ENCODE results near the gene ADGRB3. TPM values are rescaled to one million over a fixed set of nuclear protein-coding genes. Genes with fewer than 3 reads are reported as not detected.

ADGRB3 gene
- total RNA-seq, 1 experiment from 2014 or later = 7.7 TPM

DNA sequence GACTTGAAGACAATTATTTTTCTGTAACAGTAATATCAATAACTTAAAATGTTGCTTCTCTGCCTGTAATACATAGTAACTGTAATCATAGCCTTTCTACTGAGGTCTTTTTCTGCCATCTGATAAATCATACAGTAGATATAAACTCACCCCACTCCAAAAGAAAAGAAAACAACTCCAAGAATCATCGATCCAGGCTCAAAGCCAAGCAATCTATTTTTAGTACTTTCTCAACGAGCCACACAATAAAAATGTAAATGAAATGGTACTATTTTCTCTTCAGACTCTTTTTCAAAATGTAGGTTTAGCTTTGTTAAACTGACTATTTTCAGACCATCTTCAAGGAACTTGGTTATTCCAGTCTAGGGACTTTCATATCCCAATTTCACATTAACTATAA, 493.3 kb downstream of the ADGRB3 start:
- no peak for DNase-seq (ENCODE audit: low spot score)
- no peak overlapping the region for H3K4me3 ChIP-seq (ENCODE audit: low read depth, low read length, poor library complexity, severe bottlenecking)
- no peak overlapping the region for H3K27ac ChIP-seq (ENCODE audit: low read depth, low read length, poor library complexity, severe bottlenecking)
- no peaks in the 10 kb centered on the region for H3K9me3 ChIP-seq (ENCODE audit: low read depth, low read length, poor library complexity, severe bottlenecking)
- CTCF ChIA-PET = no interaction called here
- no TSS peak for BruUV-seq (replicated peaks)
- H3K4me1 ChIP-seq (ENCODE audit: insufficient read depth, low read length, poor library complexity, severe bottlenecking) = no peaks in the 10 kb centered on the region
- intact Hi-C loops (cut with micrococcal nuclease; ENCODE audit: unreplicated experiment) = no loop called here
- H3K36me3 ChIP-seq (ENCODE audit: insufficient read depth, low read length, poor library complexity, severe bottlenecking) = no peaks in the 10 kb centered on the region
- POLR2A ChIA-PET (ENCODE audit: low non-redundant PET) = interaction anchor here (0.6 kb wide), 1 partner anchor 529 kb away, joined by 3 read pairs; no protein-coding TSS in a partner anchor
- TF ChIP-seq, protein P1, sequence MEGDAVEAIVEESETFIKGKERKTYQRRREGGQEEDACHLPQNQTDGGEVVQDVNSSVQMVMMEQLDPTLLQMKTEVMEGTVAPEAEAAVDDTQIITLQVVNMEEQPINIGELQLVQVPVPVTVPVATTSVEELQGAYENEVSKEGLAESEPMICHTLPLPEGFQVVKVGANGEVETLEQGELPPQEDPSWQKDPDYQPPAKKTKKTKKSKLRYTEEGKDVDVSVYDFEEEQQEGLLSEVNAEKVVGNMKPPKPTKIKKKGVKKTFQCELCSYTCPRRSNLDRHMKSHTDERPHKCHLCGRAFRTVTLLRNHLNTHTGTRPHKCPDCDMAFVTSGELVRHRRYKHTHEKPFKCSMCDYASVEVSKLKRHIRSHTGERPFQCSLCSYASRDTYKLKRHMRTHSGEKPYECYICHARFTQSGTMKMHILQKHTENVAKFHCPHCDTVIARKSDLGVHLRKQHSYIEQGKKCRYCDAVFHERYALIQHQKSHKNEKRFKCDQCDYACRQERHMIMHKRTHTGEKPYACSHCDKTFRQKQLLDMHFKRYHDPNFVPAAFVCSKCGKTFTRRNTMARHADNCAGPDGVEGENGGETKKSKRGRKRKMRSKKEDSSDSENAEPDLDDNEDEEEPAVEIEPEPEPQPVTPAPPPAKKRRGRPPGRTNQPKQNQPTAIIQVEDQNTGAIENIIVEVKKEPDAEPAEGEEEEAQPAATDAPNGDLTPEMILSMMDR (conservative IDR thresholded peaks at IDR 0.05; ENCODE audit: low read depth, low read length) = no peak
- TF ChIP-seq EZH2 (IDR thresholded peaks at IDR 0.05; ENCODE audit: borderline replicate concordance, low read depth, low read length, poor library complexity, severe bottlenecking) = no peak
- H3K27me3 ChIP-seq (replicated peaks; ENCODE audit: insufficient read depth, low read depth, low read length, poor library complexity) = no peaks in the 10 kb centered on the region

DNA sequence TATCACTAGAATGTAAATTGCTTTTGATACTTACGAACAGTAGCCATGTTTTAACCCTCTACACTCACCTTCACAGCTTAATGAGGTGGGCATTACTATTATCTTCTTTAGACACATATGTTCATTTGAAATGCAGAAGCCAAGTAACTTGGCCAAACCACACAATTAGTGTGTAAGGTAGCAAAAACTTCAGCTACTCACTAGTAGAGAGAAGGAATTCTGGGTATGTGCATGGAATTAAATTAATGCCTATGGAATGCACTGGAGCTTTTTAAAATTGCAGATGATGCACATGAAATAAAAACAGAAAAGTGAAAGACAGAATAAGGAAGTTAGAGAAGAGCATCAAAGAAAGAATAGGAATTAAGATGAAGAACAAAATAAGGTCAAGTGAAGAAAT, 494.0 kb downstream of the ADGRB3 start:
- no peak for TF ChIP-seq EZH2 (IDR thresholded peaks at IDR 0.05; ENCODE audit: borderline replicate concordance, low read depth, low read length, poor library complexity, severe bottlenecking)
- TF ChIP-seq, protein P1 (conservative IDR thresholded peaks at IDR 0.05; ENCODE audit: low read depth, low read length) = no peak

DNA sequence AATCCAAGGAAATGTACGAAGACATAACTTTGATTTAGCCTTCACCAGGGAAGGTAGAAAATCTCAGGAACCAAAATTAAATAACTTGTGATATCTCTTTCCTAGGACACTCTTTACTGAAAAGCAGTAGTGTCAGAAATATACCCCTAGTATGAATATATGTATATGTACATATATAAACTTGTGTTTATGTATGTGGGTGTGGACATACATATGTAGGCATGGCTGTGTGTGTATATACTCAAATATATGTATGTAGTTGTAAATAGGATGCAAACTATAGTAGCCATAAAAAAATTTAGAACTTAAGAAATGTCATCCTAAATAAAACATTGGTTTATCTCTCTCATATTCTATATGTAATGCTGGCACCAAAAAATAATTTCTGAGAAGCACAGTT, 500.8 kb downstream of the ADGRB3 start:
- no peak for TF ChIP-seq EZH2 (IDR thresholded peaks at IDR 0.05; ENCODE audit: borderline replicate concordance, low read depth, low read length, poor library complexity, severe bottlenecking)
- TF ChIP-seq, protein P1 (conservative IDR thresholded peaks at IDR 0.05; ENCODE audit: low read depth, low read length) = no peak
- DNase-seq (ENCODE audit: low spot score) = no peak
- no TSS peak for BruUV-seq (replicated peaks)
- no peaks in the 10 kb centered on the region for H3K36me3 ChIP-seq (ENCODE audit: insufficient read depth, low read length, poor library complexity, severe bottlenecking)
- intact Hi-C loops (cut with micrococcal nuclease; ENCODE audit: unreplicated experiment) = no loop called here
- H3K27ac ChIP-seq (ENCODE audit: low read depth, low read length, poor library complexity, severe bottlenecking) = no peak overlapping the region
- POLR2A ChIA-PET (ENCODE audit: low non-redundant PET) = no interaction called here
- H3K27me3 ChIP-seq (replicated peaks; ENCODE audit: insufficient read depth, low read depth, low read length, poor library complexity) = no peaks in the 10 kb centered on the region
- CTCF ChIA-PET = no interaction called here
- no peak overlapping the region for H3K4me3 ChIP-seq (ENCODE audit: low read depth, low read length, poor library complexity, severe bottlenecking)
- no peaks in the 10 kb centered on the region for H3K9me3 ChIP-seq (ENCODE audit: low read depth, low read length, poor library complexity, severe bottlenecking)
- no peaks in the 10 kb centered on the region for H3K4me1 ChIP-seq (ENCODE audit: insufficient read depth, low read length, poor library complexity, severe bottlenecking)

More for the DNA sequence above, 494.0 kb downstream of the ADGRB3 start:
- CTCF ChIA-PET = no interaction called here
- DNase-seq (ENCODE audit: low spot score) = no peak
- BruUV-seq (replicated peaks) = no TSS peak
- H3K4me1 ChIP-seq (ENCODE audit: insufficient read depth, low read length, poor library complexity, severe bottlenecking) = no peaks in the 10 kb centered on the region
- H3K27me3 ChIP-seq (replicated peaks; ENCODE audit: insufficient read depth, low read depth, low read length, poor library complexity) = no peaks in the 10 kb centered on the region
- H3K27ac ChIP-seq (ENCODE audit: low read depth, low read length, poor library complexity, severe bottlenecking) = no peak overlapping the region
- H3K4me3 ChIP-seq (ENCODE audit: low read depth, low read length, poor library complexity, severe bottlenecking) = no peak overlapping the region
- H3K36me3 ChIP-seq (ENCODE audit: insufficient read depth, low read length, poor library complexity, severe bottlenecking) = no peaks in the 10 kb centered on the region
- intact Hi-C loops (cut with micrococcal nuclease; ENCODE audit: unreplicated experiment) = no loop called here
- POLR2A ChIA-PET (ENCODE audit: low non-redundant PET) = no interaction called here
- H3K9me3 ChIP-seq (ENCODE audit: low read depth, low read length, poor library complexity, severe bottlenecking) = no peaks in the 10 kb centered on the region

All from A673 (cell line).